WTC11 (cell line): ENCODE data around the gene RPL6. TPM values are rescaled to one million over a fixed set of nuclear protein-coding genes. Genes with fewer than 3 reads are reported as not detected.

ENCODE experiments used
- AFF4 ChIP-seq: sonication (generic); formaldehyde crosslinking; IDR thresholded peaks from 2 replicates; pipeline ENCODE4 v1.8.1; 2023; ENCODE audit warnings: mild to moderate bottlenecking, missing genetic modification reagents, borderline replicate concordance
- AR ChIP-seq: fragments of 250-450 bp; sonication (Bioruptor Pico); IDR thresholded peaks from 2 replicates; pipeline ENCODE4 v1.9.0; 2021; ENCODE audit warnings: mild to moderate bottlenecking
- ARID4B ChIP-seq: sonication (generic); formaldehyde crosslinking; IDR thresholded peaks from 2 replicates; pipeline ENCODE4 v1.8.0; 2023; ENCODE audit warnings: missing genetic modification reagents, mild to moderate bottlenecking, borderline replicate concordance
- CREB1 ChIP-seq: sonication (generic); formaldehyde crosslinking; IDR thresholded peaks from 2 replicates; pipeline ENCODE4 v1.8.0; 2023; ENCODE audit warnings: mild to moderate bottlenecking, missing genetic modification reagents
- FOXK1 ChIP-seq: sonication (generic); formaldehyde crosslinking; IDR thresholded peaks from 2 replicates; pipeline ENCODE4 v1.8.0; 2022; ENCODE audit warnings: mild to moderate bottlenecking, moderate library complexity, missing genetic modification reagents
- GABPB1 ChIP-seq: sonication (generic); formaldehyde crosslinking; IDR thresholded peaks from 2 replicates; pipeline ENCODE4 v1.8.1; 2023; ENCODE audit warnings: mild to moderate bottlenecking, missing genetic modification reagents
- HMGA2 ChIP-seq: fragments of 250-450 bp; sonication (Bioruptor Pico); IDR thresholded peaks from 2 replicates; pipeline ENCODE4 v1.4.0; 2021; ENCODE audit warnings: mild to moderate bottlenecking, moderate library complexity
- KAT7 ChIP-seq: sonication (generic); formaldehyde crosslinking; IDR thresholded peaks from 2 replicates; pipeline ENCODE4 v1.8.1; 2023; ENCODE audit warnings: missing genetic modification reagents, mild to moderate bottlenecking, borderline replicate concordance
- MAX ChIP-seq: sonication (generic); formaldehyde crosslinking; IDR thresholded peaks from 2 replicates; pipeline ENCODE4 v1.8.0; 2022; ENCODE audit warnings: mild to moderate bottlenecking, missing genetic modification reagents
- MYBL2 ChIP-seq: sonication (generic); formaldehyde crosslinking; IDR thresholded peaks from 2 replicates; pipeline ENCODE4 v1.8.1; 2023; ENCODE audit warnings: mild to moderate bottlenecking, moderate library complexity, missing genetic modification reagents
- NR1H2 ChIP-seq: sonication (generic); formaldehyde crosslinking; IDR thresholded peaks from 2 replicates; pipeline ENCODE4 v1.9.0; 2021; ENCODE audit warnings: mild to moderate bottlenecking, moderate library complexity, missing genetic modification reagents
- NR2C2 ChIP-seq: sonication (generic); formaldehyde crosslinking; IDR thresholded peaks from 2 replicates; pipeline ENCODE4 v1.8.0; 2022; ENCODE audit warnings: mild to moderate bottlenecking, missing genetic modification reagents
- NR3C1 ChIP-seq: sonication (generic); formaldehyde crosslinking; conservative IDR thresholded peaks from 2 replicates; pipeline ENCODE4 v1.8.1; 2023; ENCODE audit warnings: low read depth, mild to moderate bottlenecking, missing genetic modification reagents
- PREB ChIP-seq: sonication (generic); formaldehyde crosslinking; IDR thresholded peaks from 2 replicates; pipeline ENCODE4 v1.8.1; 2022; ENCODE audit warnings: mild to moderate bottlenecking, missing genetic modification reagents, moderate library complexity, borderline replicate concordance
- SMAD4 ChIP-seq: sonication (generic); formaldehyde crosslinking; IDR thresholded peaks from 2 replicates; pipeline ENCODE4 v1.8.0; 2022; ENCODE audit warnings: mild to moderate bottlenecking, missing genetic modification reagents
- SP1 ChIP-seq: sonication (generic); formaldehyde crosslinking; conservative IDR thresholded peaks from 2 replicates; pipeline ENCODE4 v1.8.1; 2022; ENCODE audit warnings: missing genetic modification reagents
- STAT6 ChIP-seq: sonication (generic); formaldehyde crosslinking; conservative IDR thresholded peaks from 2 replicates; pipeline ENCODE4 v1.8.1; 2023; ENCODE audit warnings: mild to moderate bottlenecking, low read depth, missing genetic modification reagents, moderate library complexity
- TP53 ChIP-seq: sonication (generic); formaldehyde crosslinking; IDR thresholded peaks from 2 replicates; pipeline ENCODE4 v1.8.1; 2023; ENCODE audit warnings: mild to moderate bottlenecking, missing genetic modification reagents
- ZBTB21 ChIP-seq: sonication (generic); formaldehyde crosslinking; IDR thresholded peaks from 2 replicates; pipeline ENCODE4 v1.8.1; 2023; ENCODE audit warnings: mild to moderate bottlenecking, missing genetic modification reagents, borderline replicate concordance
- ZNF416 ChIP-seq: fragments of 250-450 bp; sonication (Bioruptor Pico); IDR thresholded peaks from 2 replicates; pipeline ENCODE4 v1.9.0; 2021; ENCODE audit warnings: mild to moderate bottlenecking, inconsistent platforms
- ZNF423 ChIP-seq: fragments of 250-450 bp; sonication (Bioruptor Pico); IDR thresholded peaks from 2 replicates; pipeline ENCODE4 v2.1.2; 2022; ENCODE audit warnings: mild to moderate bottlenecking, moderate library complexity
- total RNA-seq: library from RNA; stranded (reverse); gene quantifications from 3 replicates; pipeline ENCODE4 v1.2.3, GENCODE V29; 2021

The RPL6 gene
- total RNA-seq, 1 experiment from 2014 or later: 1,730 TPM

- TF ChIP-seq PREB: no peak
- 0 out of 2 replicates have a peak, but pooled peaks have one; percentile 74 for TF ChIP-seq ZBTB21 (CRISPR knock-in tag)
- peak; percentile 58; the same call in 1 of the 2 replicates for TF ChIP-seq NR2C2 (CRISPR knock-in tag)
- TF ChIP-seq ZNF423 (CRISPR knock-in tag): 0 out of 2 replicates have a peak, but pooled peaks have one; percentile 18
- TF ChIP-seq NR1H2 (CRISPR knock-in tag): no peak
- no peak for TF ChIP-seq AR (CRISPR knock-in tag)
- TF ChIP-seq MYBL2 (CRISPR knock-in tag): peak; percentile 60; the same call in 1 of the 2 replicates
- 0 out of 2 replicates have a peak, but pooled peaks have one; percentile 59 for TF ChIP-seq STAT6 (CRISPR knock-in tag)
- peak; percentile 50; the same call in 1 of the 2 replicates for TF ChIP-seq AFF4 (CRISPR knock-in tag)
- no peak for TF ChIP-seq SMAD4 (CRISPR knock-in tag)
- TF ChIP-seq CREB1 (CRISPR knock-in tag): peak; percentile 92; the same call in 1 of the 2 replicates
- peak; percentile 47; the same call in 1 of the 2 replicates for TF ChIP-seq ARID4B (CRISPR knock-in tag)
- peak; percentile 71; the same call in 1 of the 2 replicates for TF ChIP-seq TP53 (CRISPR knock-in tag)
- TF ChIP-seq SP1: peak; percentile 72; the same call in 1 of the 2 replicates
- no peak for TF ChIP-seq KAT7 (CRISPR knock-in tag)
- peak; percentile 47; the same call in 1 of the 2 replicates for TF ChIP-seq ZNF416
- TF ChIP-seq FOXK1: peak; percentile 92
- TF ChIP-seq NR3C1: peak; percentile 84; the same call in 1 of the 2 replicates
- no peak for TF ChIP-seq HMGA2 (CRISPR knock-in tag)
- peak; percentile 77 for TF ChIP-seq GABPB1 (CRISPR knock-in tag)
- TF ChIP-seq MAX (CRISPR knock-in tag): peak; percentile 67; the same call in 1 of the 2 replicates
These were observed 9.3 kb upstream of the RPL6 start, which contains the start of gene PTPN11 (continued) for GRCh38 chr12:112418608-112419296.
